OCI-LY1 (cell line): ENCODE data around the gene MBOAT2.

ENCODE experiments used
- EZH2 ChIP-seq: fragments of 200-600 bp; sonication (generic), shearing (Covaris generic); IDR thresholded peaks from 2 replicates; pipeline ENCODE4 v1.8.0; 2017; ENCODE audit warnings: borderline replicate concordance, mixed run types, mild to moderate bottlenecking, antibody characterized with exemption, low read length, moderate library complexity, mixed read lengths
- TF ChIP-seq, protein P1 (sequence below): fragments of 200-600 bp; sonication (generic), shearing (Covaris generic); IDR thresholded peaks from 2 replicates; pipeline ENCODE4 v1.5.1; 2017; ENCODE audit warnings: mild to moderate bottlenecking, antibody characterized with exemption, low read length, moderate library complexity, mixed read lengths

DNA sequence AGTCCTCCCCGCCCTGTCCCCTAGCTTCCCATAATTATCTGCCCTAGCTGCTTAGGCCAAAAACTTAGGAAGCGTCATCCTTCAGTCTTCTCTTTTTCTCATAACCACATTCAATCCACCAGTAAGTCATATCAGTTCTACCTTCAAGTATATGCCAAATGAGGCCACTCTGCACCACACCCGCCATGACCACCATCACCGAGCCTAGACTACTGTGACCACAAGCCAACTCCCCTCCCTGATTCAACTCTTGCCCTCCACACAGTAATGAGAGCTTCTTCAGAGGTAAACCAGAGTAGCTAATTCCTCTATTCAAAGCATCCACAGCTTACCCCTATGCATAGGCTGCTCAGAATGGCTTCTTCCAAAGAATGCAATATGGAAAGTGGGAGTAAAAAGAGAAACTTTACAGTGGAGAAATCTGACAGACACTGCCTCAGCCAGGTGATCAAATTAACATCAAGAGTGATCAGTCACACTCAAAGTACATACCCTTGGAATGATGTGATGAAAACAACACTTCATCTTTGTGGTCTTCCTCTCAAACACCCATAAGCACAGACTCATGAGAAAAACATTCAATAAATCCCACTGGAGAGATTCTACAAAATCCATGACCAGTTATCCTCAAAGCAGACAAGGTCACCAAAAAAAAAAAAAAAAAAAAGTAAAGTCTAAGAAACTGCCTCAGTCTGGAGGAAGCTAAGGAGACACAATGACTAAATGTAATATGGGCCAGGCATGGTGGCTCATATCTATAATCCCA lies 17.7 kb downstream of the MBOAT2 start:
- TF ChIP-seq, protein P1, sequence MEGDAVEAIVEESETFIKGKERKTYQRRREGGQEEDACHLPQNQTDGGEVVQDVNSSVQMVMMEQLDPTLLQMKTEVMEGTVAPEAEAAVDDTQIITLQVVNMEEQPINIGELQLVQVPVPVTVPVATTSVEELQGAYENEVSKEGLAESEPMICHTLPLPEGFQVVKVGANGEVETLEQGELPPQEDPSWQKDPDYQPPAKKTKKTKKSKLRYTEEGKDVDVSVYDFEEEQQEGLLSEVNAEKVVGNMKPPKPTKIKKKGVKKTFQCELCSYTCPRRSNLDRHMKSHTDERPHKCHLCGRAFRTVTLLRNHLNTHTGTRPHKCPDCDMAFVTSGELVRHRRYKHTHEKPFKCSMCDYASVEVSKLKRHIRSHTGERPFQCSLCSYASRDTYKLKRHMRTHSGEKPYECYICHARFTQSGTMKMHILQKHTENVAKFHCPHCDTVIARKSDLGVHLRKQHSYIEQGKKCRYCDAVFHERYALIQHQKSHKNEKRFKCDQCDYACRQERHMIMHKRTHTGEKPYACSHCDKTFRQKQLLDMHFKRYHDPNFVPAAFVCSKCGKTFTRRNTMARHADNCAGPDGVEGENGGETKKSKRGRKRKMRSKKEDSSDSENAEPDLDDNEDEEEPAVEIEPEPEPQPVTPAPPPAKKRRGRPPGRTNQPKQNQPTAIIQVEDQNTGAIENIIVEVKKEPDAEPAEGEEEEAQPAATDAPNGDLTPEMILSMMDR = no peak
- TF ChIP-seq EZH2 = no peak
